GM18951 (cell line): ENCODE data around the gene NCAPD2.

Source experiments
- POLR2A ChIP-seq: IDR thresholded peaks from 4 replicates; pipeline ENCODE4 v1.6.1; 2011; ENCODE audit warnings: mild to moderate bottlenecking; ENCODE audit not compliant: insufficient read length, insufficient read depth; ENCODE audit errors: extremely low read depth
- in situ Hi-C: fragments of 300-500 bp; cut with MboI; formaldehyde crosslinking; loops from one replicate; pipeline ENCODE4 v1.12.0; 2022; ENCODE audit warnings: low sequenced_read_pairs, mixed read lengths, inconsistent platforms; ENCODE audit not compliant: unreplicated experiment

NCAPD2 gene

DNA sequence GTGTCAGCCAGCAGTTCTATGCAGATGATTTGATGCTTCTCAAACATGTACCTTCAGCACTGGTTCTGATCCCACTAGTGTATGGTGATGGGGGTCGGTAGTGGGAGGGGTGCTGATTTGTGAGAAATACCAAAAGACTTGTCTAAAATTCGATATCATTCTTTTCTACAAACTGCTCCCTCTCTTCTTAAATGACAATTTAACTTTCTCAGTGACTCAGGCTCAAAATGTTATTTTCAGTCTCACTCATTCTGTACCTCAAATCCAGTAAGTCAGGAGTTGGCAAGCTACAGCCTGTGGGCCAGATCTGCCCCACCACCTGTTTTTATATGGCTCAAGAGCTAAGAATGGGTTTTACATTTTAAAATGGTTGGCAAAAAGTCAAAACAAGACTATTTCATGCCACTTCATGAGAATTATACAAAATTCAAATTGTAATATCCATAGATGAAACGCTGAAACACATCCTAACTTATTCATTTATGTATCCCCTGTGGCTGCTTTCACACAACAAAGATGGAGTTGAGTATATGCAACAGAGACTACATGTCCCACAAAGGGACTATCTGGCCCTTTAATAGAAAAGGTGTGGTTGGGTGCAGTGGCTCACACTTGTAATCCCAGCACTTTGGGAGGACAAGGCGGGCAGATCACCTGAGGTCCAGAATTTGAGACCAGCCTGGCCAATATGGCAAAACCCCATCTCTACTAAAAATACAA lies 80.8 kb downstream of the NCAPD2 start:
- TF ChIP-seq POLR2A, result no peak
- in situ Hi-C loops, result no loop called here

DNA sequence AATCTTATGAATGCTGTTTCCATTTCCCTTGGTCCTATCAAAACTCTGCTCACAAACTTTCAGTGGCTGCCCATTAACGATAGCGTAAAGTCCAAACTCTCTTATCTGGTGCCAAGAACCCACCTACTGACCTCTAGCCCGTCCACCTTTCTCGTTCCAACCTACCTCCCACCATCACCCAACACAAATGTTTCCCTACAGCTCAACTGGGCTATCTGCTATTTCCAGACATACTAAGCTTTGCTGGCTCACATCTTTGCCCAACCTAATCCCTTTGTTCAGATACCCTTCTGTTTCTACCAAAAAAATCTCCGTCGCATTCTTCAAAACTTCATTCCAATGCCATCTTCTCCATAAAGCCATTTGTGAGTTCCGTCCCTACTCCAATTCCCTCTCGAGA lies 81.7 kb downstream of the NCAPD2 start:
- in situ Hi-C loops, result no loop called here
- TF ChIP-seq POLR2A, result no peak
